Central memory CD8-positive, alpha-beta T cell (primary cell): ENCODE measurements around the gene SSR4.

Source experiments
- ATAC-seq: fragments of 150-1000 bp; cut with Tn5 transposase; replicated peaks from 2 replicates; pipeline ENCODE4 v1.10.0; 2022; ENCODE audit warnings: mild to moderate bottlenecking, moderate FRiP score, moderate number of reproducible peaks; ENCODE audit not compliant: poor library complexity, severe bottlenecking; ENCODE audit errors: extremely low read depth
- DNase-seq, 2 donors: peaks; one replicate each; pipeline ENCODE4 v3.0.0; 2021; ENCODE audit warnings: low spot score in 2 of 2
- H3K27ac Mint-ChIP-seq: one replicate; pipeline ENCODE4 v1.8.0; 2022; ENCODE audit warnings: low read depth, mild to moderate bottlenecking, moderate library complexity, mixed read lengths
- H3K27me3 Mint-ChIP-seq: one replicate; pipeline ENCODE4 v1.8.0; 2022; ENCODE audit warnings: mixed read lengths
- H3K36me3 Mint-ChIP-seq: one replicate; pipeline ENCODE4 v1.8.0; 2022; ENCODE audit warnings: mild to moderate bottlenecking, moderate library complexity, mixed read lengths; ENCODE audit not compliant: insufficient read depth
- H3K4me1 Mint-ChIP-seq: one replicate; pipeline ENCODE4 v1.8.0; 2022; ENCODE audit warnings: mixed read lengths
- H3K4me3 Mint-ChIP-seq: one replicate; pipeline ENCODE4 v1.8.0; 2022; ENCODE audit warnings: mild to moderate bottlenecking, moderate library complexity, mixed read lengths
- H3K9me3 Mint-ChIP-seq: one replicate; pipeline ENCODE4 v1.8.0; 2022; ENCODE audit warnings: mixed read lengths

SSR4 gene

DNA sequence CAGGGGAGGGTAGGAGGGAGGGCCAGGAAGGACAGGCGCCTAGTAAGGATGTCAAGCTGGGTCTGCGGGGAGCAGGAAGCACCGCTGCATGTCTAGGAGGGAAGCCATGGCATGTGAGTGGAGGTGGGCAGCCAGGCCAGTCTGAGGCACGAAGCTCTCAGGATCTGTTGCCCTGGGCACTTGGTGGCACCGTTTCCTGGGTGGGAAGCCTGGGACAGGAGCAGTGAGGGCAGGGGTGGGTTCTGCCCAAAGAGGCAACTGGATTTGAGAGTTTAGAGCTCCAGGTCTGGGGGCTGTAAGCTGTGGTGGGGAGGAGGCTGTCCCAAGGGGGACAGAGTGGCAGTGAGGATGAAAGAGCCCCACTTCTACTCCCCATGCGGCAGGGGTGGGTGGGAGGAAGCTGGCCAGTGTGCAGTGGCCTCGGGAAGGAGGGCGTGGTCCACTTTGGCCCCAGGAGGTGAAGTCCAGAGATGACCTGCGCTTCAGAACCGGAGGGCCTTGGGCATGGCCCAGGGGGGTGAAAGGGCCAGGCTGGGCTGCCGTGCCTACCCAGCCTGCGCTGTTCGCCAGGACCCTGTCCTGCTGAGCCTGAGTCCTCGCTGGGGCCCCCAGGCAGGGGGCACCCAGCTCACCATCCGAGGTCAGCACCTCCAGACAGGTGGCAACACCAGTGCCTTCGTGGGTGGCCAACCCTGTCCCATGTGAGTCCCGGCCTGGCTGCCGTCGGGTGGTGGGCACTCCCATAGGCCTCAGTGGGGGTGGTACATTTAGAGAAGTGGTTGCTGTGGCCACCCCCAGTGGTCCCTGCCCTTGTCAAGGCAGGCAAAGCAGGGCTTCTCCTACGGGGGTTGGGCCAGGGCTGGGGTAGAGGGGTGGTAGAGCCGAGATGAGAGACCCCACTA lies 21.9 kb upstream of the SSR4 start:
- H3K4me1 Mint-ChIP-seq: peaks cover 5% of the 10 kb centered on the region
- no peak for DNase-seq
- no peaks in the 10 kb centered on the region for H3K36me3 Mint-ChIP-seq
- no peak overlapping the region for H3K27ac Mint-ChIP-seq
- no peak overlapping the region for H3K4me3 Mint-ChIP-seq
- no peaks in the 10 kb centered on the region for H3K9me3 Mint-ChIP-seq
- no peak for ATAC-seq
- H3K27me3 Mint-ChIP-seq: no peaks in the 10 kb centered on the region

DNA sequence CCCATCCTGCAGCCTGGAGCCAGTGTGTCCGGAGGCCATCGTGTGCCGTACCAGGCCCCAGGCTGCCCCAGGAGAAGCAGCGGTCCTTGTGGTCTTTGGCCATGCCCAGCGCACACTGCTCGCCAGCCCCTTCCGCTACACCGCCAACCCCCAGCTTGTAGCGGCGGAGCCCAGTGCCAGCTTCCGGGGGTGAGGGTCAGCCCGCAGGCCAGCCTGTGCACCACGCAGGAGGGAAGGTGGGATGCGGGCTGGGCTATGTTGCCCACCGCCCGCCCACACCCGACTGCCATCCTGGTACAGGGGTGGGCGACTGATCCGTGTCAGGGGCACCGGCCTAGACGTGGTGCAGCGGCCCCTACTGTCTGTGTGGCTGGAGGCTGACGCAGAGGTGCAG lies 21.3 kb upstream of the SSR4 start:
- ATAC-seq (no peak), DNase-seq (no peak)
- H3K9me3 Mint-ChIP-seq: no peaks in the 10 kb centered on the region
- no peak overlapping the region for H3K27ac Mint-ChIP-seq
- H3K4me3 Mint-ChIP-seq: no peak overlapping the region
- peaks cover 2% of the 10 kb centered on the region for H3K4me1 Mint-ChIP-seq
- H3K27me3 Mint-ChIP-seq: no peaks in the 10 kb centered on the region
- H3K36me3 Mint-ChIP-seq: no peaks in the 10 kb centered on the region

DNA sequence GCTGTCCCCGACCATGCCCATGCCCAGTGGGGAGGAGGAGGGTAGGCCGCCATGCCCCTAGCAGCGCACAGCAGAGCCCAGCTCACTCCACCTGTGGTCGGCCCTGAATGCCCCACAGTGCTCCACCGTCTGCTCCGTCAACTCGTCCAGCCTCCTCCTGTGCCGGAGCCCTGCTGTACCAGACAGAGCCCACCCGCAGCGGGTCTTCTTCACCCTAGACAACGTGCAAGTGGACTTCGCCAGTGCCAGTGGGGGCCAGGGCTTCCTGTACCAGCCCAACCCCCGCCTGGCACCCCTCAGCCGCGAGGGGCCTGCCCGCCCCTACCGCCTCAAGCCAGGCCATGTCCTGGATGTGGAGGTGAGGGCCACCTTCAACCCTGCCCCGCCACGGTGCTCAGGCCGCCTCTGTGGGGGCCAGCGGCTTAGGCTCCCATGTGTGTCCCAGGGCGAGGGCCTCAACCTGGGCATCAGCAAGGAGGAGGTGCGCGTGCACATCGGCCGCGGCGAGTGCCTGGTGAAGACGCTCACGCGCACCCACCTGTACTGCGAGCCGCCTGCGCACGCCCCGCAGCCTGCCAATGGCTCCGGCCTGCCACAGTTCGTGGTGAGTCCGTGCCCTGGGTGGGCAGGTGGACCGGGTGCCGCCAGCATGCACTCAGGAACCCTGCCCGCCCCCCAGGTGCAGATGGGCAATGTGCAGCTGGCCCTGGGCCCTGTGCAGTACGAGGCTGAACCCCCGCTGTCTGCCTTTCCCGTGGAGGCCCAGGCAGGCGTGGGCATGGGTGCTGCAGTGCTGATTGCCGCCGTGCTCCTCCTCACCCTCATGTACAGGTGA lies 20.5 kb upstream of the SSR4 start:
- H3K9me3 Mint-ChIP-seq: no peaks in the 10 kb centered on the region

DNA sequence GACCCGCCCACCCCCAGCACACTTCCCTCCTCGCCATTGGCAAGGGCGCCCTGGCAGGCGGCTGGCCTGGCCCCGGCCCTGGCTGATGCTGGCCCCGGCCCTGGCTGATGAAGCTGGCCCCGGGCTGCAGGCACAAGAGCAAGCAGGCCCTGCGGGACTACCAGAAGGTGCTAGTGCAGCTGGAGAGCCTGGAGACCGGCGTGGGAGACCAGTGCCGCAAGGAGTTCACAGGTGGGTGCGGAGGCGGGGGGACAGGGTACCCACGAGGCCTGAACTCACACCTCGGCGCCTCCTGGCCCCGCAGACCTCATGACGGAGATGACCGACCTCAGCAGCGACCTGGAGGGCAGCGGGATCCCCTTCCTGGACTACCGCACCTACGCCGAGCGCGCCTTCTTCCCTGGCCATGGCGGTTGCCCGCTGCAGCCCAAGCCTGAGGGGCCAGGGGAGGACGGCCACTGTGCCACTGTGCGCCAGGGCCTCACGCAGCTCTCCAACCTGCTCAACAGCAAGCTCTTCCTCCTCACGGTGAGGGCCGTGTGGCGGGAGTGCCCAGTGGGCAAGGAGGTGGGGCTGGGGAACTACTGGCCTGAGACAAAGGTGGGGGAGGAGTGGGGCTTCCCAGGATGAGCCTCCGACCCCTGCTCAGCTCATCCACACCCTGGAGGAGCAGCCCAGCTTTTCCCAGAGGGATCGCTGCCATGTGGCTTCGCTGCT lies 19.7 kb upstream of the SSR4 start:
- H3K36me3 Mint-ChIP-seq: no peaks in the 10 kb centered on the region
- no peak overlapping the region for H3K4me3 Mint-ChIP-seq
- H3K27me3 Mint-ChIP-seq: peaks cover 4% of the 10 kb centered on the region
- no peaks in the 10 kb centered on the region for H3K9me3 Mint-ChIP-seq
- H3K4me1 Mint-ChIP-seq: peaks cover 2% of the 10 kb centered on the region
- DNase-seq: no peak
- no peak for ATAC-seq
- no peak overlapping the region for H3K27ac Mint-ChIP-seq

More for the DNA sequence above, 20.5 kb upstream of the SSR4 start:
- H3K27me3 Mint-ChIP-seq: no peaks in the 10 kb centered on the region
- no peak for DNase-seq
- ATAC-seq: no peak
- no peaks in the 10 kb centered on the region for H3K4me1 Mint-ChIP-seq
- no peaks in the 10 kb centered on the region for H3K36me3 Mint-ChIP-seq
- no peak overlapping the region for H3K4me3 Mint-ChIP-seq
- no peak overlapping the region for H3K27ac Mint-ChIP-seq

DNA sequence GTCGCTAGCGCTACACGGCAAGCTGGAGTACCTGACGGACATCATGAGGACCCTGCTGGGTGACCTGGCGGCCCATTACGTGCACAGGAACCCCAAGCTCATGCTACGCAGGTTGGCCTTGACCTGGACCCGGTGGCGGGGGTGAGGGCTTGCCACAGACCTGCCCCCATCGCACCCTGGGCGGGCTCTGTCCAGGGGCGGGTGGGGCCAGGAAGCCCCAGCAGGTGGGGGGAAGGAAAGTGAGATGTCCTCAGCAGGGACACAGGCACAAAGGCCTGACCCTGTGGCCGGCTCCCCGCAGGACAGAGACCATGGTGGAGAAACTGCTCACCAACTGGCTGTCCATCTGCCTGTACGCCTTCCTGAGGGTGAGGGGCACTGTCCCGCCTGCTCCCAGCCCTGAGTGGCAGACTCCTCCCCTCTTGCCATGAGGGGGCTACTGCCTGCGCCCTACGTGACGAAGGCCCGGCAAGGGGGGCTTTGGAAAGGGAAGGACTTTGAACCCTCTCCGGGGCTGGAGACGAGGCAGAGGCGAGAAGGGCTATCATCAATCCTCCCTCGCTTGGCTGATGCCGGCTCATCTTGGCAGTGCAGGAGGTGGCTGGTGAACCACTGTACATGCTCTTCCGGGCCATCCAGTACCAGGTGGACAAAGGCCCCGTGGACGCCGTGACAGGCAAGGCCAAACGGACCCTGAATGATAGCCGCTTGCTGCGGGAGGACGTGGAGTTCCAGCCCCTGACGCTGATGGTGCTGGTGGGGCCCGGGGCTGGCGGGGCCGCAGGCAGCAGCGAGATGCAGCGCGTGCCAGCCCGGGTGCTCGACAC lies 19.0 kb upstream of the SSR4 start:
- no peak for DNase-seq

DNA sequence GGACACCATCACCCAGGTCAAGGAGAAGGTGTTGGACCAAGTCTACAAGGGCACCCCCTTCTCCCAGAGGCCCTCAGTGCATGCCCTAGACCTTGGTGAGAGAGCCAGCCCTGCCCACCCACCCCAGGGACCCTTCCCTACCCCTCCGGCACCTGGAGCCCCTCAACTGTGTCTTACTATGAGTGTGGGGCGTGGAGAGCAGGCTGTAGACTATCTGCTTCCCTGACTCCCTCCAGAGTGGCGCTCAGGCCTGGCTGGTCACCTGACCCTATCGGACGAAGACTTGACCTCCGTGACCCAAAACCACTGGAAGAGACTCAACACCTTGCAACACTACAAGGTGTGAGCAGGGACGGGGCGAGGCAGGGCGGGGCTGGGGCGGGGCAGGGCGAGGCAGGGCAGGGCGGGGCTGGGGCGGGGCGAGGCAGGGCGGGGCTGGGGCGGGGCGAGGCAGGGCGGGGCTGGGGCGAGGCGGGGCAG lies 18.3 kb upstream of the SSR4 start:
- Mint-ChIP-seq H3K4me1 (peaks cover 9% of the 10 kb centered on the region), H3K27ac (no peak overlapping the region), H3K27me3 (peaks cover 10% of the 10 kb centered on the region), H3K4me3 (no peak overlapping the region), H3K36me3 (no peaks in the 10 kb centered on the region), H3K9me3 (no peaks in the 10 kb centered on the region)
- ATAC-seq (no peak), DNase-seq (no peak)

More for the DNA sequence above, 19.0 kb upstream of the SSR4 start:
- H3K4me3 Mint-ChIP-seq: no peak overlapping the region
- no peaks in the 10 kb centered on the region for H3K9me3 Mint-ChIP-seq
- ATAC-seq: no peak
- no peaks in the 10 kb centered on the region for H3K36me3 Mint-ChIP-seq
- peaks cover 10% of the 10 kb centered on the region for H3K27me3 Mint-ChIP-seq
- no peak overlapping the region for H3K27ac Mint-ChIP-seq
- peaks cover 9% of the 10 kb centered on the region for H3K4me1 Mint-ChIP-seq

DNA sequence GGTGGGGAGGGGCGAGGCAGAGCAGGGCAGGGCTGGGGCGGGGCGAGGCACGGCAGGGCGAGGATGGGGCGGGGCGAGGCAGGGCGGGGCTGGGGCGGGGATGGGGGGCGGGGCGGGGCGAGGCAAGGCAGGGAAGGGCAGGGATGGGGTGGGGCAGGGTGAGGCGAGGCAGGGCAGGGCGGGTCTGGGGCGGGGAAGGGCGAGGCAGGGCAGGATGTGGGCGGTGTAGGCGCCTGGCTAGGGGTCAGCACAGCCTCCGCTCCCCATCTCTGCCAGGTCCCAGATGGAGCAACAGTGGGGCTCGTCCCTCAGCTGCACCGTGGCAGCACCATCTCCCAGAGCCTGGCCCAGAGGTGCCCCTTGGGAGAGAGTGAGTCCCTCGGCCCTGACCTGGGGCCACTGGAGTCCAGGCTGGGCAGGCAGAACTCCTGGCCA lies 17.8 kb upstream of the SSR4 start:
- H3K27me3 Mint-ChIP-seq: peaks cover 10% of the 10 kb centered on the region
- H3K4me3 Mint-ChIP-seq: no peak overlapping the region
- peaks cover 9% of the 10 kb centered on the region for H3K4me1 Mint-ChIP-seq
- no peak overlapping the region for H3K27ac Mint-ChIP-seq
- H3K9me3 Mint-ChIP-seq: no peaks in the 10 kb centered on the region
- DNase-seq: no peak
- H3K36me3 Mint-ChIP-seq: no peaks in the 10 kb centered on the region
- ATAC-seq: no peak

DNA sequence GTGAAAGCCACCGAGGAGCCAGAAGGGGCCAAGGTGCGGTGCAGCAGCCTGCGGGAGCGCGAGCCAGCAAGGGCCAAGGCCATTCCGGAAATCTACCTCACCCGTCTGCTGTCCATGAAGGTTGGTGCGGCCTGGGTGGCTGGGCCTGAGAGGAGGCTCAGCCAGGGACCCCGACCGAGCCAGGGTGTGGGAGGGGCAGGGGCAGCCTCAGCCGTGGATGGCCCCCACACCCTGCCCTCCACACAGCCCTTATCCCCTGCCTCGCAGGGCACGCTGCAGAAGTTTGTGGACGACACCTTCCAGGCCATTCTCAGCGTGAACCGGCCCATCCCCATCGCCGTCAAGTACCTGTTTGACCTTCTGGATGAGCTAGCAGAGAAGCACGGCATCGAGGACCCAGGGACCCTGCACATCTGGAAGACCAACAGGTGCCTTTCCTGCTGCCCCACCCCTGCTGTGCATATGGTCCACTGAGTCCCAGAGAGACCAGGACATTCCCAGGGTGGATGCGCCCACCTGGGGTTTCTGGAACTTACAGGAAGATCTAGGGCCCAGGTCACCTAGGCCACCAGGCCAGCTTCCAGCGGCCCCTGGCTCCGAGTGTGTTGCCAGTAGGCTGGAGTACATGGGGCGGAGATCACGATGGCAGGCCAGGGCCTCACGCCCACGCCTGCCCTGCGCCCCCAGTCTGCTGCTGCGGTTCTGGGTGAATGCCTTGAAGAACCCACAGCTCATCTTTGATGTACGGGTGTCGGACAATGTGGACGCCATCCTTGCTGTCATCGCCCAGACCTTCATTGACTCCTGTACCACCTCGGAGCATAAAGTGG lies 17.0 kb upstream of the SSR4 start:
- ATAC-seq: no peak
- peaks cover 9% of the 10 kb centered on the region for H3K4me1 Mint-ChIP-seq

DNA sequence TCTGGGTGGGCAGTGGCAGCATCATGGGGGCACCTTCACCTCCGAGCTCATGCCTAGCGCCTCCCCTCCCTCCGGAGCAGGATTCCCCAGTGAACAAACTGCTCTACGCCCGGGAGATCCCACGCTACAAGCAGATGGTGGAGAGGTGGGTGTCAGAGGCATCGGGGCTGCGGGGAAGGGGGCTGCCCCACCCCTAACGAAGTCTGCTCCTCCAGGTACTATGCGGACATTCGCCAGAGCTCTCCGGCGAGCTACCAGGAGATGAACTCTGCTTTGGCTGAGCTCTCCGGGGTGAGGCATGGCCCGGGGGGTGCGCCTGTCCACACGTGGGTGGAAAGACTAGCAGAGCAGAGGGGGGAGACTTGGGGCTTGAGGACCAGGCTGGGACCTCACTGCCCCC lies 16.3 kb upstream of the SSR4 start:
- Mint-ChIP-seq H3K27ac (no peak overlapping the region), H3K4me1 (peaks cover 9% of the 10 kb centered on the region), H3K4me3 (no peak overlapping the region), H3K9me3 (no peaks in the 10 kb centered on the region), H3K36me3 (no peaks in the 10 kb centered on the region), H3K27me3 (peaks cover 10% of the 10 kb centered on the region)
- DNase-seq (no peak), ATAC-seq (no peak)

More for the DNA sequence above, 17.0 kb upstream of the SSR4 start:
- peaks cover 10% of the 10 kb centered on the region for H3K27me3 Mint-ChIP-seq
- H3K4me3 Mint-ChIP-seq: no peak overlapping the region
- no peaks in the 10 kb centered on the region for H3K9me3 Mint-ChIP-seq
- no peak for DNase-seq
- no peak overlapping the region for H3K27ac Mint-ChIP-seq
- H3K36me3 Mint-ChIP-seq: no peaks in the 10 kb centered on the region

DNA sequence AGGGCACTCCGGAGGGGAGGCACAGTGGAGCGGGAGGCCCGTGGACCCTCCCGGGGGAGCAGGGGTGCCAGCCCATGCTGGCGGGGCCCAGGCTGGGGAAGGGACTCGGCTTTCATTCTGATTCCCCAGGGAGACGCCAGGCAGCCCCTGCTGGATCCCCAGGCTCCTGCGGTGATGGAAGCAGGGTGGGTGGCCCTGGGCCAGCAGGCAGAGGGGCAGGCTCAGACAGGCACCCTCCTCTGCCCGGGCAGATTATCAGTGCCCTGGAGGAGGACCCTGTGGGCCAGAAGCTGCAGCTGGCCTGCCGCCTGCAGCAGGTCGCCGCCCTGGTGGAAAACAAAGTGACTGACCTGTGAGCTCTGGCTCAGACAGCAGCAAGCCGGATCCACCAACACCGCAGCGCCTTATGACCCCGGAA lies 15.8 kb upstream of the SSR4 start:
- H3K27ac Mint-ChIP-seq: no peak overlapping the region
- no peak for DNase-seq

More for the DNA sequence above, 15.8 kb upstream of the SSR4 start:
- Mint-ChIP-seq H3K4me1 (peaks cover 9% of the 10 kb centered on the region), H3K4me3 (no peak overlapping the region), H3K9me3 (no peaks in the 10 kb centered on the region), H3K36me3 (no peaks in the 10 kb centered on the region), H3K27me3 (peaks cover 10% of the 10 kb centered on the region)
- ATAC-seq: no peak
